GM19025 (cell line): ENCODE measurements around the gene CBY2.
"Not testable (repeated sequence)": the region's sequence is repeated elsewhere in the genome, so short reads cannot be mapped to it uniquely, and the experiment has no call there.

Source experiments
- ATAC-seq: cut with Tn5 transposase; IDR thresholded peaks from one replicate; pipeline ENCODE4 v1.9.1; 2021; ENCODE audit warnings: mild to moderate bottlenecking, low read depth, moderate library complexity; ENCODE audit not compliant: unreplicated experiment

Gene CBY2

GRCh38 chr13:45737571-45738017 lies 35.5 kb downstream of the CBY2 start:
- ATAC-seq = no peak

DNA sequence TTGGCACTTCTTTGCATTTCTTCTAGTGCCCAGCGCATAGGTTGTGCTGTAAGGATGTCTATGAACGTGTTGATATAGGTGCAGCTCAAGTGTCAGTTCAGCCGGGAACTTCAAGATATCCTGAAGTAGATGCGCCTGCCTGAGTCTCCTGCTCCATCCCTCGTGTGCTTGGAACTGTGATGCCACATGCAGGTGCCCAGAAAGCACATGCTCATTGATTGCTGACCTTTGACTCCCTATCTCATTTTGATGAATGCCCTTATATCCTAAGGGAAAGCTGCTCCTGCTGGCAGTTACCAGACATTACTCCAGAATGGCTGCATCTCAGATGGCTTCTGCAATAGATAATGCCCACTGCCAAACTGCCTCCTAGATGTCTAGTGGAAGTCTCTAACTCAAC lies 40.9 kb downstream of the CBY2 start:
- no peak for ATAC-seq

GRCh38 chr13:45744979-45745378 lies 42.9 kb downstream of the CBY2 start:
- no peak for ATAC-seq

DNA sequence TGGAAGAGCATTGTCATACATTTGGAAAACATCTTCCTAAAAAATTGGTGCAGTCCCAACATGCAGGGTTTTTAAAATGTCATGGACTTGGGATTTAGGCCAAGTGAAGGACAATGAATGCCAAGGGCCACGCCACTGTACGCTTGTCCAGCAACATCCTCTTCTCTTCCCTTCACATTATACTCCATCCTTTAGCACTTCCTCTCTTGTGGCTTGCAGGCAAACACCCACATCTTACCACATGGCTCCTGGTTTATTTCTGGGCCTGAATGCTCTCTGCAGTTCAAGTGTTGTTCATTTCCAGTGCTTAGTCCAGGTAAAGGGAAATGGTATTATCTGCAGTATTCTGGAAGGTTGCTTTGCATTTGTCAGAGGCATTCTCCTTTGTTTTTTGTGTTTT lies 45.0 kb downstream of the CBY2 start:
- ATAC-seq = no peak

DNA sequence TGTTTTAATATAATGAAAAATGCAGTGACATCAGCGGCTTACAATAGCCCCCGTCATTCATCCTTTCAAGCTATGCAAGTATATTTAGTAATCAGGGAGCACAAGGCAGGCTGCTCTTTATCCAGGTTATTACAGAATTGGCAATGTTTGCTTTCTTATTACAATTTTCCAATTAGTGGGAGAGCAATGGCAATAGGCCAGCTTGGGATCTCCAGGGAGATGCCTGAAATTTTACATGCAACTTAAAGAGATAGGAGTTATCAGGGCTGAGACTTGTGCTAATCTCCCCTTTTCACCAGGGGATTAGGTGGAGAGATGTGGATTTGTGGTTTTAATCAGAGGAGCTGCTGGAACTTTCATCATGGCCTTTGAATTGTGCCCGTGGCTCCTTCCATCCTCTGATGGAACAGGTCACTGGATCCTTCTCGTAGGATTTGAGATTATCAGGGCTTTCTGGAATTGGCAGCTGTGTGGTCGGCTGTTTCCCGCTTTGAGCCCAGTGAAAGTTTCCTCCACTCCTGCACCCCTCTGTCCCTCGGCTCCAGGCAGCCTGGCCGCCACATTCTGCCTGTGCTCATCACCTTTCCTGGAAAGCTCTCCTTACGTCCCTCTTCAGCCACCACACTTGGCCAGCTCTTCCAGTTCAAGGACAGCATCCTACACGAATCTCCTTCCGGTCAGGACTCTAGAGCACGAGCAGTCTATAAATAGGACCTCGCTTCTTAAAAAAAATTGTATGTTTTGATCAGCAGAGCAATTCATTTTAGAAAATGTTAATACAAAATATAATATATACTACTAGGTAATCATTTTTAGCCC lies 47.0 kb downstream of the CBY2 start:
- no peak for ATAC-seq

DNA sequence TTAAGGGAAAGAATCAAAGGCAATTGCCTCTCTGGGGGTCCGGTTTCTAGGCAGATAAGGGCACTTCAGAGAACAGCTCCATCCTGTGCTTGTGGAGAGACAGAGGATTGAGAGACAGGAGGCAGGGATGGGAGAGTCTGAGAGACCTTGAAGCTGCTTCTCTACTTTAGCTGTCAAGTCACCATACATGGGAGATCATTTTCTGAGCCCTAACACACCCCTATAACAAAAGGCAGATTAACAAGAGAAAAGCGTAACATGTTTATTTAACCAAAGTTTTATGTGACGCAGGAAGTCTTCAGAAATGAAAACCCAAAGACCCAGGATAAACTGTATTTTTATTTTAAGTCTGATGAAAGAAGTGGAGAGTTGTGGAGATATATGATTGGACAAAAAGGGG lies 48.4 kb downstream of the CBY2 start:
- ATAC-seq = no peak

DNA sequence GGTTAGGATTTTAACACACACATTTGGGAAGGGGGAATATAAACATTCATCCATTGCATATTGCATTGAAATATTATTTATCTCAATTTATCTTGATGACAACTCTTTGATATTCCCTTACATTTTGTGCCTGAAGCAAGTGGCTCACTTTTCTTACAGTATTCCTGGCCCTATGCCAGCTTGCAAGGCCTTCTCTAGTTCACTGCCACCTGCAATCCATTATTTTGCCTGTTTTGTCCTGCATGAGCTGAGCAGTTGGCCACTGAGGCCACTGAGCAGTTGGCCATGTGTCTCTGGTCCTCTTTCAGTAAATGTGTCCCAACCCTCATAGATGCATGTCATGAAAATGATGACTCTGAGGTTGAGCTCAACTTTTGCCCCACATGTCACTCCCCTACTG lies 49.8 kb downstream of the CBY2 start:
- ATAC-seq = no peak

GRCh38 chr13:45752510-45752909 lies 50.4 kb downstream of the CBY2 start:
- ATAC-seq = no peak

DNA sequence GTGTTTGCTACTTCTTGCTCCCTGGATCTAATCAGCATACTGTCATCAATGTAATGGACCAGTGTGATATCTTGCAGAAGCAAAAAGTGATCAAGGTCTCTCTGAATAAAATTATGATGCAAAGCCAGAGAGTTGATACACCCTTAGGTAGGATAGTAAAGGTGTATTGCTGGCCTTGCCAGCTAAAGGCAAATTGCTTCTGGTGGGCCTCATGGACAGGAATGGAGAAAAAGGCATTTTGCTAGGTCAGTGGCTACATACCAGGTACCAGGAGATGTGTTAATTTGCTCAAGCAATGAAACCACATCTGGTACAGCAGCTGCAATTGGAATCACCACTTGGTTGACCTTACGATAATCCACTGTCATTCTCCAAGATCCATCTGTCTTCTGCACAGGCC lies 54.4 kb downstream of the CBY2 start:
- ATAC-seq = not testable (repeated sequence)

GRCh38 chr13:45757589-45757988 lies 55.5 kb downstream of the CBY2 start:
- not testable (repeated sequence) for ATAC-seq

GRCh38 chr13:45763419-45763818 lies 61.3 kb downstream of the CBY2 start:
- ATAC-seq = no peak
